IPS-18c (cell line): ENCODE results near the gene NPEPL1.

Experiments used
- H3K4me3 ChIP-seq: 2 replicates; pipeline ENCODE4 v1.7.0; 2013; ENCODE audit warnings: low read depth, mild to moderate bottlenecking, low read length, moderate library complexity; ENCODE audit not compliant: insufficient read depth
- H3K9me3 ChIP-seq: one replicate; pipeline ENCODE4 v1.6.1; 2013; ENCODE audit warnings: mild to moderate bottlenecking, low read length, moderate library complexity; ENCODE audit not compliant: control insufficient read depth, insufficient read depth

Gene NPEPL1

GRCh38 chr20:58705208-58705926 is 12.8 kb downstream of the NPEPL1 start:
- H3K4me3 ChIP-seq: no peak overlapping the region
- no peaks in the 10 kb centered on the region for H3K9me3 ChIP-seq

- Histone ChIP-seq H3K4me3 (no peak overlapping the region), H3K9me3 (no peaks in the 10 kb centered on the region)
Observed at GRCh38 chr20:58706150-58706892, 13.7 kb downstream of the NPEPL1 start.

- Histone ChIP-seq H3K4me3 (no peak overlapping the region), H3K9me3 (no peaks in the 10 kb centered on the region)
Observed at GRCh38 chr20:58706975-58707681, 14.5 kb downstream of the NPEPL1 start.

DNA sequence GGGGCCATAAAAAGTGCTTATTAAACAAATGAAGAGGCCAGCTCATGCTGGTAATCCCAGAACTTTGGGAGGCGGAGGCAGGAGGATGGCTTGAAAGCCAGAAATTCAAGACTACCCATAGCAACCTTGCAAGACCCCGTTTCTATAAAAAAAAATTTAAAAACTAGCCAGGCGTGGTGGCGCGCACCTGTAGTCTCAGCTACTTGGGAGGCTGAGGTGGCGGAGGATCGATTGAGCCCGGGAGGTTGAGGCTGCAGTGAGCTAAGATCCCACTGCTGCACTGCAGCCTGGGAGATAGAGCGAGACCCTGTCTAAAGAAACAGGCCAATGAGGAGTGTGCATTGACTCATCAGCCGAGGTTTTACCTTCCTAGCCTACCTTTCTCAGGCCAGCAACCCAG is 15.2 kb downstream of the NPEPL1 start:
- H3K4me3 ChIP-seq: no peak overlapping the region
- H3K9me3 ChIP-seq: no peaks in the 10 kb centered on the region

GRCh38 chr20:58708246-58708931 is 15.8 kb downstream of the NPEPL1 start:
- Histone ChIP-seq H3K4me3 (no peak overlapping the region), H3K9me3 (no peaks in the 10 kb centered on the region)

GRCh38 chr20:58709013-58709702 is 16.6 kb downstream of the NPEPL1 start:
- no peak overlapping the region for H3K4me3 ChIP-seq
- H3K9me3 ChIP-seq: no peaks in the 10 kb centered on the region

- no peaks in the 10 kb centered on the region for H3K9me3 ChIP-seq
- H3K4me3 ChIP-seq: no peak overlapping the region
Observed at GRCh38 chr20:58709703-58710039, 17.1 kb downstream of the NPEPL1 start.

GRCh38 chr20:58710481-58711265 is 18.1 kb downstream of the NPEPL1 start:
- no peaks in the 10 kb centered on the region for H3K9me3 ChIP-seq
- H3K4me3 ChIP-seq: no peak overlapping the region

DNA sequence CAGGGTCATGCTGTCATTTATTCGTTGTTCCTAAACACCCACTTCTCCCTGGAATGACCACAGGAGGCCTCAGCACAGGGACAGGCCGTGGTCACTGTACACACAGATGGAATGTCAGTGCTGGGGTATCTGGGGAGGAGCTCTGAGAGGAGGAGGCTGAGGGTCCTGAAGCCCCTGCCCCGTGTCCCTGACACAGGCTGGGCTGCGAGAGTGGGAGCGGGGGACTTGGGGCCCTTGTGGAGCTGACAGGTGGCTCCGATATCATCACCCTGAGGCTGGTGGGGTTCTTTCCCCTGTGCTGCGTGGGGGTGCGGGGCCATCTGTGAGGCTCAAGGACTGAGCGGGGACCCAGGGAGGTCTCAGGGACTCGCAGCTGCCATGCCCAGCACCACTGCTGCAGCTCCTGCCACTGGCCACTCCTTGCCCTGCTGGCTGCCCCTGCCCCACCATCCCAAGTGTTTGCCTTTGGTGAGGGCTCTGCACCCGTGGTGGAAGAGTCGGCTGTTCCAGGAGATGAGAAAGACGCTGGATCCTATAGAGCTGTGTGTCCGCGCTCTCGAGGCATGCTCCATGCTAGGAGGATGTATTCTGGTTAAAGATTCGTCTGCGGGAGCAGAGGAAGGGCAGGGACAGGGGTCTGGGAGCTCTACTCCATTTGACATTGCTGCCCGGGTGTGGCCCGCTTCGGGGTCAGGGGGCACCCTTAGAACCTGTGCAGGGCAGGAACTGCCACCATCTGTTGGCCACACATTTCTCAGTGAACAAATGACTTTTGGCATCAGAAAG is 18.9 kb downstream of the NPEPL1 start:
- Histone ChIP-seq H3K9me3 (no peaks in the 10 kb centered on the region), H3K4me3 (no peak overlapping the region)

GRCh38 chr20:58712151-58712791 is 19.7 kb downstream of the NPEPL1 start:
- no peak overlapping the region for H3K4me3 ChIP-seq

DNA sequence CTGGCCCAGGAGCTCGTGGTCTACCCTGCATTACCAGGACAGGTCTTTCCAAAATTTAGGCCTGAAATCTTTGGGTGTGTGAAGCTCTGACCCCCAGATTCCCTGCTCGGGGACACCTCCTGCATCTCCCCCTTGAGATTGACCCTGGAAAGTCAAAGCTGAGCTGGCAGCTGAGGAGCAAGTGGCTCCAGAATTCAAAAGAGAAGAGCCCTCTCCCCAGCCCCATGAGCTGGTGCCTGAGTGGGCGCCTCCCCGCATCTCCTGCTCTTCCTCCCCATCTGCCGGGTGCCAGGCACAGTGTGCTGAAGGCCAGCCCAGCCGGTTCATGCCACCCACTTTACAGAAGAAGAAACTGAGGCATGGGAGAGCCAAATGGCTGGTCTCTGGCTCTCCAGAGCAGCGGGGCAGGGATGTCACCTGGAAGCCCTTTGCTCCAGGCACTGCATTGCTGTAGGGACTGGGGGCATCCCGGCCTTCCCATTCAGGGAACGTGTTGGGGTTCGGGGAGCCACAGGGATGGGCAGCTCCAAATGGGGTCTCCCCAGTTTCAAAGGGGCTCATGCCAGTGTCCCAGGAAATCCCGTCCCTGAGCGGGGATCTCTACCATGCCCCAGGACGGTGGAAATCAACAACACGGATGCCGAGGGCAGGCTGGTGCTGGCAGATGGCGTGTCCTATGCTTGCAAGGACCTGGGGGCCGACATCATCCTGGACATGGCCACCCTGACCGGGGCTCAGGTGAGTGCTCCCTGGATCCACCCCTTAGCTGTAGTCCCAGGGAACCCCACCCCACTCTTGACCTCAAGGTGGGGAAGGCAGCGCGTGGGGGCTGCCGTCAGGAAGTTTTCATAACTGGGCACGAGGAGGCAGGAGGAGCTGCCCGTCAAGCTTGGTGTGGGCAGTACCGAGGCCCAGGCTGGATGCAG is 20.5 kb downstream of the NPEPL1 start:
- Histone ChIP-seq H3K9me3 (no peaks in the 10 kb centered on the region), H3K4me3 (no peak overlapping the region)

More at GRCh38 chr20:58712151-58712791, 19.7 kb downstream of the NPEPL1 start:
- no peaks in the 10 kb centered on the region for H3K9me3 ChIP-seq

DNA sequence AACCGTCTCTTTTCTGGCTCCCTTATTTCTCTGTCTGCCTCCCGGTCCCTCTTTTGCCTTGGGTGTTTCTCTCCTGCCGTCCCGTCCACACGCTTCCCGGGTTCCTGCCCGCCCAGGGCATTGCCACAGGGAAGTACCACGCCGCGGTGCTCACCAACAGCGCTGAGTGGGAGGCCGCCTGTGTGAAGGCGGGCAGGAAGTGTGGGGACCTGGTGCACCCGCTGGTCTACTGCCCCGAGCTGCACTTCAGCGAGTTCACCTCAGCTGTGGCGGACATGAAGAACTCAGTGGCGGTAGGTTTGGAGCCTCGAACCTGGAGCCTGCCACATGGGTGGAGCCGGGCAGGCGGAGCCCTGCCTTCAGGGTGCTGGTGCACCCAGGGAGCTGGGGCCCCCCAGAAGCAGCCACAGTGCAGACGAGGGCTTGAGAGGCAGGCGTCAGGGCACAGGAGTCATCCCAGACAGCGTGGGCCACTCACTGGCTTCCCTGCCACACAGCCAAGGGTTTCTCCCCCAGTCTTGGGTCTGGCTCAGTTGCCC is 21.3 kb downstream of the NPEPL1 start:
- Histone ChIP-seq H3K9me3 (no peaks in the 10 kb centered on the region), H3K4me3 (no peak overlapping the region)

DNA sequence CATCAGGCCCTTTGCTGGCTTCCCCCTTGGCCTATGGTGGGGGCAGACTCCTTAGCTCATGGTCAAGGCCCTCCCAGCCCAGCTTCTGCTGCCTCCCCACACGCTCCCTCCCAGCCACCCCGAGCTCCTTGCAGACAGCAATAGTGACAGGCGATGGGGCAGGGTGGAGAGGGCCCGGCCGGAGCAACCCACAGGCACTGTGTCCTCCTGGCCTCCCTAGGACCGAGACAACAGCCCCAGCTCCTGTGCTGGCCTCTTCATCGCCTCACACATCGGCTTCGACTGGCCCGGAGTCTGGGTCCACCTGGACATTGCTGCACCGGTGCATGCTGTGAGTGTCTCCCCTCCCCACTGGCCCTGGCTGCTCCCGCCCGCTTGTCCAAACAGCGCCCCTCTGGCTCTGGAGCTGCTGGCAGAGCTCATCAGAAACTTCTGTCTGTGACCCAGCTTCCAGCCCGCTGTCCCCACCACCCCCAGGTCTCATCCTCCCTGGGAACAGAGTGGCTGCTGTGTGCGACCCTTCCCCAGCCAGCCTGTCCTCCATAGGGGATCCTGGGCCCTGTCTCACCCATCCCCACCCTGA is 21.8 kb downstream of the NPEPL1 start:
- H3K4me3 ChIP-seq: no peak overlapping the region
- no peaks in the 10 kb centered on the region for H3K9me3 ChIP-seq

- H3K9me3 ChIP-seq: no peaks in the 10 kb centered on the region
- H3K4me3 ChIP-seq: no peak overlapping the region
Observed at GRCh38 chr20:58714923-58715351, 22.3 kb downstream of the NPEPL1 start.
